ENCODE measurements around the gene TRPM5. TPM values are rescaled to one million over a fixed set of nuclear protein-coding genes. Genes with fewer than 3 reads are reported as not detected.

The TRPM5 gene
- total RNA-seq, 4 donors from 2014 or later = not detected

GRCh38 chr11:2459796-2460531 is 15.7 kb upstream of the TRPM5 start:
- Histone ChIP-seq H3K27me3 (no peaks in the 10 kb centered on the region), H3K27ac (no peak overlapping the region), H3K36me3 (no peaks in the 10 kb centered on the region), H3K4me1 (no peaks in the 10 kb centered on the region), H3K4me3 (no peak overlapping the region), H3K9me3 (no peaks in the 10 kb centered on the region)
- ATAC-seq (no peak), DNase-seq (no peak)
- in situ Hi-C loops (cut with MboI; ENCODE audit: low sequenced_read_pairs in 4 of 4) (no loop called here), intact Hi-C loops (cut with DNase I; ENCODE audit: low total_unique reads) (no loop called here)
- TF ChIP-seq, protein P1, sequence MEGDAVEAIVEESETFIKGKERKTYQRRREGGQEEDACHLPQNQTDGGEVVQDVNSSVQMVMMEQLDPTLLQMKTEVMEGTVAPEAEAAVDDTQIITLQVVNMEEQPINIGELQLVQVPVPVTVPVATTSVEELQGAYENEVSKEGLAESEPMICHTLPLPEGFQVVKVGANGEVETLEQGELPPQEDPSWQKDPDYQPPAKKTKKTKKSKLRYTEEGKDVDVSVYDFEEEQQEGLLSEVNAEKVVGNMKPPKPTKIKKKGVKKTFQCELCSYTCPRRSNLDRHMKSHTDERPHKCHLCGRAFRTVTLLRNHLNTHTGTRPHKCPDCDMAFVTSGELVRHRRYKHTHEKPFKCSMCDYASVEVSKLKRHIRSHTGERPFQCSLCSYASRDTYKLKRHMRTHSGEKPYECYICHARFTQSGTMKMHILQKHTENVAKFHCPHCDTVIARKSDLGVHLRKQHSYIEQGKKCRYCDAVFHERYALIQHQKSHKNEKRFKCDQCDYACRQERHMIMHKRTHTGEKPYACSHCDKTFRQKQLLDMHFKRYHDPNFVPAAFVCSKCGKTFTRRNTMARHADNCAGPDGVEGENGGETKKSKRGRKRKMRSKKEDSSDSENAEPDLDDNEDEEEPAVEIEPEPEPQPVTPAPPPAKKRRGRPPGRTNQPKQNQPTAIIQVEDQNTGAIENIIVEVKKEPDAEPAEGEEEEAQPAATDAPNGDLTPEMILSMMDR (IDR thresholded peaks at IDR 0.05 in 4 of 5, conservative IDR thresholded peaks at IDR 0.05 in 1 of 5) = no peak
- no peak for TF ChIP-seq POLR2A (IDR thresholded peaks at IDR 0.05)

GRCh38 chr11:2459016-2459725 is 14.9 kb upstream of the TRPM5 start:
- in situ Hi-C loops (cut with MboI; ENCODE audit: low sequenced_read_pairs in 4 of 4) = no loop called here

DNA sequence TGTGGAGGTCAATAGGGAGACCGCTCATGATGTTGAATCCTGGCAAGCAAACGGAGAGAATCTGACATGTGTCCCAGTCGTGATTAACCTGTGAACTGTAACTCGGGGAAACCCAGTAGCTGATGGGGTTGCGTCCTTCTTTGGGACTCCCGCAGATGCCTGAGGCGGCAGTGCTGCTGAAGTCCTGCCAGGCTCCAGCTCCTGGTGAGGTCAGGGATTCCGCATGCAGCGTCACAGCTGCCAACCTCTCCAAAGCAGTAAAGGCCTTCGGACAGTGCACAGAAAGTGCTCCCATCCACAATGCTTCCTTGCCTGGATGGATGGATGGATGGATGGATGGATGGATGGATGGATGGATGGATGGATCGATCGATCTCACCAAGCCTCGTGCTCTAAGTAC is 14.0 kb upstream of the TRPM5 start:
- H3K27me3 ChIP-seq = no peaks in the 10 kb centered on the region
- DNase-seq (no peak), ATAC-seq (no peak)
- no peaks in the 10 kb centered on the region for H3K9me3 ChIP-seq
- no peaks in the 10 kb centered on the region for H3K36me3 ChIP-seq
- in situ Hi-C loops (cut with MboI; ENCODE audit: low sequenced_read_pairs in 4 of 4) = no loop called here
- no peaks in the 10 kb centered on the region for H3K4me1 ChIP-seq
- intact Hi-C loops (cut with DNase I; ENCODE audit: low total_unique reads) = no loop called here
- TF ChIP-seq, protein P1 (IDR thresholded peaks at IDR 0.05 in 4 of 5, conservative IDR thresholded peaks at IDR 0.05 in 1 of 5) = no peak
- TF ChIP-seq POLR2A (IDR thresholded peaks at IDR 0.05) = no peak
- no peak overlapping the region for H3K27ac ChIP-seq
- H3K4me3 ChIP-seq = no peak overlapping the region

More at GRCh38 chr11:2459016-2459725, 14.9 kb upstream of the TRPM5 start:
- ATAC-seq (no peak), DNase-seq (no peak)
- Histone ChIP-seq H3K4me3 (no peak overlapping the region), H3K36me3 (no peaks in the 10 kb centered on the region), H3K27me3 (no peaks in the 10 kb centered on the region), H3K4me1 (no peaks in the 10 kb centered on the region), H3K27ac (no peak overlapping the region), H3K9me3 (no peaks in the 10 kb centered on the region)
- TF ChIP-seq, protein P1 (IDR thresholded peaks at IDR 0.05 in 4 of 5, conservative IDR thresholded peaks at IDR 0.05 in 1 of 5) = no peak
- no peak for TF ChIP-seq POLR2A (IDR thresholded peaks at IDR 0.05)
- intact Hi-C loops (cut with DNase I; ENCODE audit: low total_unique reads) = no loop called here

- no peak for DNase-seq
- no peak for ATAC-seq
- intact Hi-C loops (cut with DNase I; ENCODE audit: low total_unique reads) = no loop called here
- Histone ChIP-seq H3K4me1 (no peaks in the 10 kb centered on the region), H3K9me3 (no peaks in the 10 kb centered on the region), H3K4me3 (no peak overlapping the region), H3K27ac (no peak overlapping the region), H3K27me3 (peaks cover 0 to 29% (median 11%) of the 10 kb centered on the region in 3 donors), H3K36me3 (no peaks in the 10 kb centered on the region)
- TF ChIP-seq, protein P1 (IDR thresholded peaks at IDR 0.05 in 4 of 5, conservative IDR thresholded peaks at IDR 0.05 in 1 of 5) = no peak
- TF ChIP-seq POLR2A (IDR thresholded peaks at IDR 0.05) = no peak
- in situ Hi-C loops (cut with MboI; ENCODE audit: low sequenced_read_pairs in 4 of 4) = no loop called here
Observed at GRCh38 chr11:2453436-2453835, 9.1 kb upstream of the TRPM5 start.

Data from gastrocnemius medialis (tissue), 4 donors.